Common myeloid progenitor, CD34-positive (primary cell): ENCODE data around the gene PI4KA.

Experiments
- CTCF ChIA-PET: fragments of 350-600 bp; sonication (Branson Sonifier 250); formaldehyde crosslinking; loops from one replicate; lab custom pipeline; 2021; ENCODE audit warnings: antibody characterized with exemption; lab: Charles Lee
- POLR2A ChIA-PET: fragments of 350-600 bp; sonication (Branson Sonifier 250); formaldehyde crosslinking; loops from one replicate; lab custom pipeline; 2021; ENCODE audit warnings: antibody characterized with exemption; lab: Charles Lee
- DNase-seq, 3 donors: peaks; one replicate each; pipeline versions ENCODE4 v3.0.0 to v3.0.0-alpha.2; 2013
- H3K27ac ChIP-seq, 2 experiments: 1 replicate in 1 of 2; 2 replicates in 1 of 2; pipeline ENCODE4 v1.7.0; 2013; ENCODE audit warnings: inconsistent platforms in 2 of 2, low read length in 2 of 2, mild to moderate bottlenecking in 2 of 2, low read depth in 1 of 2, moderate library complexity in 1 of 2; ENCODE audit not compliant: severe bottlenecking in 2 of 2, insufficient read depth in 1 of 2, poor library complexity in 1 of 2
- H3K27me3 ChIP-seq, 5 experiments: replicated peaks in 2 of 5; 1 replicate in 3 of 5; 2 replicates in 2 of 5; pipeline versions ENCODE4 v1.6.1 to v1.7.0; 2013; ENCODE audit warnings: low read length in 4 of 5, mild to moderate bottlenecking in 2 of 5, moderate library complexity in 2 of 5, inconsistent platforms in 1 of 5; ENCODE audit not compliant: insufficient read depth in 5 of 5, control insufficient read depth in 4 of 5
- H3K36me3 ChIP-seq, 4 experiments: 1 replicate in 2 of 4; 2 replicates in 2 of 4; pipeline versions ENCODE4 v1.6.1 to v1.7.0; 2013; ENCODE audit warnings: low read length in 3 of 4, control low read depth in 1 of 4, mild to moderate bottlenecking in 1 of 4; ENCODE audit not compliant: control insufficient read depth in 4 of 4, insufficient read depth in 4 of 4
- H3K4me1 ChIP-seq, 4 experiments: 1 replicate in 3 of 4; 2 replicates in 1 of 4; pipeline versions ENCODE4 v1.6.1 to v1.7.1; 2013; ENCODE audit warnings: low read length in 3 of 4, mild to moderate bottlenecking in 3 of 4, control low read depth in 1 of 4, inconsistent platforms in 1 of 4, moderate library complexity in 1 of 4; ENCODE audit not compliant: control insufficient read depth in 4 of 4, insufficient read depth in 4 of 4; ENCODE audit errors: control extremely low read depth in 1 of 4
- H3K4me3 ChIP-seq, 7 experiments: 1 replicate in 4 of 7; 2 replicates in 3 of 7; pipeline versions ENCODE4 v1.5.1 to v1.7.0; 2013; ENCODE audit warnings: mild to moderate bottlenecking in 7 of 7, low read length in 6 of 7, moderate library complexity in 6 of 7, inconsistent platforms in 2 of 7, low read depth in 2 of 7, control low read depth in 1 of 7; ENCODE audit not compliant: insufficient read depth in 4 of 7, control insufficient read depth in 1 of 7; ENCODE audit errors: extremely low read depth in 1 of 7
- H3K9me3 ChIP-seq, 5 experiments: 1 replicate in 4 of 5; 2 replicates in 1 of 5; pipeline versions ENCODE4 v1.6.1 to v1.7.1; 2013; ENCODE audit warnings: low read length in 4 of 5, mild to moderate bottlenecking in 2 of 5, inconsistent platforms in 1 of 5, low read depth in 1 of 5, moderate library complexity in 1 of 5; ENCODE audit not compliant: control insufficient read depth in 4 of 5, insufficient read depth in 2 of 5; ENCODE audit errors: control extremely low read depth in 1 of 5
- WGBS: methylation state at CpG from one replicate; pipeline ENCODE4 v1.1.5; 2013; ENCODE audit not compliant: insufficient coverage; 5-methylcytosine and 5-hydroxymethylcytosine counted together

Gene PI4KA

GRCh38 chr22:20852076-20852475, 6.5 kb downstream of the PI4KA start:
- POLR2A ChIA-PET = interaction anchor here (1.1 kb wide), 1 partner anchor 48 kb away, joined by 3 read pairs; no protein-coding TSS in a partner anchor
- Histone ChIP-seq H3K9me3 (no peaks in the 10 kb centered on the region), H3K36me3 (no peaks in the 10 kb centered on the region), H3K4me1 (peaks cover 2 to 21% (median 14%) of the 10 kb centered on the region in 4 experiments), H3K27me3 (no peaks in the 10 kb centered on the region), H3K4me3 (no peak overlapping the region), H3K27ac (peak overlapping the region in 1 of 2 experiments; percentile 2)
- CTCF ChIA-PET = interaction anchor here (1.0 to 5.5 kb wide), 11 partner anchors 14 to 111 kb away, joined by 3 to 29 read pairs (median 3); no protein-coding TSS in a partner anchor
- WGBS = 73% methylated on average over 3 of the region's 4 CpGs
- DNase-seq = peak; percentile 47 to 64 (median 48)

- H3K36me3 ChIP-seq = no peaks in the 10 kb centered on the region
- H3K4me1 ChIP-seq = peaks cover 0 to 4% (median 0%) of the 10 kb centered on the region in 4 experiments
- H3K9me3 ChIP-seq = no peaks in the 10 kb centered on the region
- no peaks in the 10 kb centered on the region for H3K27me3 ChIP-seq
- no peak overlapping the region for H3K27ac ChIP-seq
- CTCF ChIA-PET = no interaction called here
- no peak overlapping the region for H3K4me3 ChIP-seq
- no peak for DNase-seq
- WGBS = 100% methylated on average over 2 of the region's 2 CpGs
- POLR2A ChIA-PET = no interaction called here
These were observed 11.2 kb downstream of the PI4KA start for GRCh38 chr22:20847318-20847822.

DNA sequence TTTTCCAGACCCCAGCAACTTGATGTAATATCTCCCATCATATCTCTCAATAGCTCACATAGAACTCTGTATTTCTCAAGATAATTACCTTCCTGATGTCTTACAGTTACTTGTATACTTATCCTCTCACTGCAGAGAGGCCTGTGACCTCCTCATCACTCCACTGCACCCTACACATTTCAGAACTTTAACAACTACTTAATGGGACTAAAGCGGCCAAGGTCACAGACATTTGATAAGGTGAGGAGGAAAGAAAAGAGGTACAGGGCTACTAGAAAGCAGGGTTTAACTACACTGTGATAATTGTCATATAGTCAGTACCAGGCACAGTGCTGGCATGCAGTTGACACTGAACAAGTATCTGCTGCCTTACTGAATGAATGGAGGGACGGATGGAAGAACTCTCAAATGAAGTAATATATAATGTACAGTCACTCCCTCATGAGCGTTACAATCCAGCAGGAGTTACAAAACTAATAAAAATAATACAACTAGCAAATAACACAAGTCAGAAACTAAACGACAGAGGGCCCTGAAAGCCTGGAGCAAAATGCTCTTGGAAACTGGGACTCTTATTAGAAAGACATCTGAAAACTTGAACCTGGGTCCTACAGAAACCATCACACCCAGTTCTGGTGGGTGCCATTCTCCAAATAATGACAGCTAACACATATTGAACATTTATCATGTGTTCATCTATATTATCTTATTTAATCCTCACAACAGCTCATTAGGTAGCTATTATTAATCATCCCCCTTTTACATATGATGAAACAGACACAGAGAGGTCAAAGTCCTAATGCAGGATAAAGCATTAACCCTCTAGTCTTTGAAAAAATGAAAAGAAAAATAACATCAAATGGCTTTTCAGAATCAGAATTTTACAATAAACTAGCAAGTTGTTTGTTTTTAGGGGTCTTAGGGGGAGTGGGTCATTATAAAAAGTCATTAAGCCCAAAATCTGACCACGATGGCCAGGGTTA, 14.3 kb downstream of the PI4KA start:
- Histone ChIP-seq H3K9me3 (no peaks in the 10 kb centered on the region), H3K27me3 (no peaks in the 10 kb centered on the region), H3K4me1 (peaks cover 0 to 20% (median 13%) of the 10 kb centered on the region in 4 experiments), H3K4me3 (no peak overlapping the region), H3K36me3 (no peaks in the 10 kb centered on the region), H3K27ac (no peak overlapping the region)
- WGBS = 100% methylated on average over 1 of the region's 5 CpGs
- POLR2A ChIA-PET = no interaction called here
- no peak for DNase-seq
- CTCF ChIA-PET = interaction anchor here (1.2 to 2.2 kb wide), 3 partner anchors 13 to 42 kb away, joined by 3 to 6 read pairs (median 4); no protein-coding TSS in a partner anchor

GRCh38 chr22:20843501-20843900, 15.1 kb downstream of the PI4KA start:
- CTCF ChIA-PET = no interaction called here
- 95% methylated on average over 1 of the region's 2 CpGs for WGBS
- Histone ChIP-seq H3K9me3 (no peaks in the 10 kb centered on the region), H3K4me3 (no peak overlapping the region), H3K27me3 (no peaks in the 10 kb centered on the region), H3K4me1 (peaks cover 0 to 20% (median 13%) of the 10 kb centered on the region in 4 experiments), H3K27ac (no peak overlapping the region), H3K36me3 (no peaks in the 10 kb centered on the region)
- DNase-seq = no peak
- POLR2A ChIA-PET = no interaction called here

- H3K36me3 ChIP-seq = no peaks in the 10 kb centered on the region
- CTCF ChIA-PET = no interaction called here
- DNase-seq = no peak
- POLR2A ChIA-PET = interaction anchor here (0.8 kb wide), 1 partner anchor 17 kb away, joined by 3 read pairs; no protein-coding TSS in a partner anchor
- no peak overlapping the region for H3K27ac ChIP-seq
- 79% methylated on average over 6 of the region's 8 CpGs for WGBS
- H3K4me1 ChIP-seq = peaks cover 0 to 34% (median 26%) of the 10 kb centered on the region in 4 experiments
- H3K4me3 ChIP-seq = no peak overlapping the region
- no peaks in the 10 kb centered on the region for H3K9me3 ChIP-seq
- H3K27me3 ChIP-seq = no peaks in the 10 kb centered on the region
These were observed 17.8 kb downstream of the PI4KA start for GRCh38 chr22:20840646-20841371.

DNA sequence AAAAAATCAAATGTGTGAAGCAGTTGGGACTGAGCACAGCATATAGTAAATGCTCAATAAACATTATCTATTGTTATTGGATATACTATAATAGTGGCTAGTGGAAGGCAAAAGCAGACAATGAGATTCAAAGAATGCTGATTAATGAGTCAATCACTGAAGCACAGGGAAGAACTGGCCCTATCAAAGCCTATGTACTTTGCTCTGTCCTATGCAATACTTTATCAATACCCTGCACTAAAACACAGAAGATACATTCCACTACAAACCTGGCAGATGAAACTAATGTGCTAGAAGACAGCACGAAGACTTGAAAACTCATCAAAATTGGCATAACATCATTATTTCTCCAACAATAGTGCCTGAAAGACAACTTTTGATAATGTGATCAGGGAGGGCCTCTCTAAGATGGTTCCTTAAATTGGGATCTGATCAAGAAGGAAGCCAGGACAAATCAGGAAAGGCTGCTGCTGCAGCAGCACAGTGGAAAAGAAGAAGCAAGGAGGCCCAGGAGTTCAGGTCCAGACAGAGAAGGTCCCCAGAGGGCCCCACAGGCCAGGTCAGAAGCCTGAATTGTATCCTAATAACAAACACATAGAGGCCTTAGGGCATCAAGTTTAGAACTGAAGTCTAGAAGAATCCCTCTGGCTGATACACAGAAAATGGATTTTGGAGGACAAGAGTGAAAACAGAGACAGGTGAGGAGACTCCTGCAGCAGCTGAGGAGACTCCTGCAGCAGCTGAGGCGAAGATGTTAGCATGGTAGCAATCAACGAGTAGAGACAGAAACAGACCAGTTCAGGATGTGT, 18.6 kb downstream of the PI4KA start:
- Histone ChIP-seq H3K36me3 (no peaks in the 10 kb centered on the region), H3K9me3 (no peaks in the 10 kb centered on the region), H3K27me3 (no peaks in the 10 kb centered on the region), H3K4me1 (peaks cover 0 to 41% (median 33%) of the 10 kb centered on the region in 4 experiments), H3K4me3 (no peak overlapping the region), H3K27ac (no peak overlapping the region)
- ChIA-PET CTCF (no interaction called here), POLR2A (interaction anchor here (0.8 kb wide), 1 partner anchor 16 kb away, joined by 3 read pairs; no protein-coding TSS in a partner anchor)
- WGBS = 83% methylated on average over 1 of the region's 3 CpGs
- no peak for DNase-seq
